ENCODE data around the gene AFAP1.

GRCh38 chr4:7768736-7769135 is 170.9 kb downstream of the AFAP1 start:
- TF ChIP-seq SP1 (IDR thresholded peaks at IDR 0.05; ENCODE audit: low read depth, low read length) (no peak), JUND (IDR thresholded peaks at IDR 0.05; ENCODE audit: low read length) (no peak), CTCF (IDR thresholded peaks at IDR 0.05; ENCODE audit: control extremely low read depth in 1 of 3, insufficient read depth in 1 of 3, low read depth in 1 of 3, low read length in 3 of 3) (no peak), NANOG (IDR thresholded peaks at IDR 0.05; ENCODE audit: insufficient read depth, low read depth, low read length, poor library complexity, severe bottlenecking) (no peak), E2F6 (IDR thresholded peaks at IDR 0.05) (no peak), RAD21 (IDR thresholded peaks at IDR 0.05 in 1 of 2, conservative IDR thresholded peaks at IDR 0.05 in 1 of 2; ENCODE audit: low read depth in 2 of 2, low read length in 2 of 2) (no peak), POLR2A (IDR thresholded peaks at IDR 0.05; ENCODE audit: control extremely low read depth in 1 of 2, low read depth in 2 of 2, low read length in 2 of 2) (no peak)

Measured in H1 (cell line).